Astrocyte of the cerebellum (primary cell): ENCODE results near the gene NOVA2.

Source experiments
- DNase-seq: peaks from one replicate; pipeline ENCODE4 v3.0.0-alpha.2; 2011; ENCODE audit warnings: low read depth
- H3K4me3 ChIP-seq: 2 replicates; pipeline ENCODE4 v1.5.1; 2011; ENCODE audit warnings: mild to moderate bottlenecking, low read depth, low read length, moderate library complexity
- in situ Hi-C: cut with HindIII; loops from 2 replicates; pipeline ENCODE4 v1.10.0; 2017; ENCODE audit warnings: low sequenced_read_pairs
- TF ChIP-seq, protein P1 (sequence below): IDR thresholded peaks from 2 replicates; pipeline ENCODE4 v1.5.1; 2012; ENCODE audit warnings: low read length, low read depth, moderate library complexity, mild to moderate bottlenecking; ENCODE audit errors: missing control alignments

Gene NOVA2, protein sequence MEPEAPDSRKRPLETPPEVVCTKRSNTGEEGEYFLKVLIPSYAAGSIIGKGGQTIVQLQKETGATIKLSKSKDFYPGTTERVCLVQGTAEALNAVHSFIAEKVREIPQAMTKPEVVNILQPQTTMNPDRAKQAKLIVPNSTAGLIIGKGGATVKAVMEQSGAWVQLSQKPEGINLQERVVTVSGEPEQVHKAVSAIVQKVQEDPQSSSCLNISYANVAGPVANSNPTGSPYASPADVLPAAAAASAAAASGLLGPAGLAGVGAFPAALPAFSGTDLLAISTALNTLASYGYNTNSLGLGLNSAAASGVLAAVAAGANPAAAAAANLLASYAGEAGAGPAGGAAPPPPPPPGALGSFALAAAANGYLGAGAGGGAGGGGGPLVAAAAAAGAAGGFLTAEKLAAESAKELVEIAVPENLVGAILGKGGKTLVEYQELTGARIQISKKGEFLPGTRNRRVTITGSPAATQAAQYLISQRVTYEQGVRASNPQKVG

DNA sequence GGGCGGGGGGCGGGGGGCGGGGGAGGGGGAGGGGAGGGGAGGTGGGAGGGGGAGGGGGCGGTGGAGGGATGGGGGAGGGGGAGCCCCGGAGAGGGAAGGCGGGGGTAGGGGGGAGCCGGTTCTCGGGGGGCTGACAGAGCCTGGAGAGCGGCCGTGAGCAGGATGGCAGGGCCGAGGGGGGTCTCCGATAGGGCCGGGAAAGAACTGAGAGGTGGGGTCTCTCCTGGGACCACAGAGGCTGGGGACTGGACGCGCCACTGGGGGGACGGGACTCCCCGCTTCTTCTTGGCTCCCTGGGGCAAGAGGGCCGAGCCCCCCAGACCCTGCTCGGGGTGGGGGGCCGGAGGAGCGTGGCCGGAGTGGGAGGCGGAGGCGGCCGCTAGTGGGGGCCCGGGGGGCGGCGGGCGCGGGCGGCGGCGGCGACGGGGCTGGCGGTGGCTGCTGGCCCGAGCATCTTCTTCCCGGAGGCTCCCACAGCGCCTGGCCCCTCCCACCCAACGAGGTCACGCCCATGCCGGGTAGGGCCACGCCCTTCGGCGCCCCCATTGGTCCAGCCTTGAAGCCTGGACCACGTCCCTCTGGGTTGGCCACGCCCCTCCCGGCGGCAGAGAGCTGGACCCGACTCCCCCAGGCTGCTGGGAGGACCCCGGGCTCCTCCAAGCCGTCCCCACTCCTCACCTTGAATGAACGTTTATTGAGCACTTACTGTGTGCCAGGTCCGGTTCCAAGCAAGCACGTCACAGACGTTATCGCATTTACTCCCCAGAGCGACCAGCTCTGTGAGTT lies at the start of gene NOVA2:
Gene NOVA2 (minus strand): TSS at position 313 of the 786 bp plus-strand sequence. CDS start 514 bp downstream, outside the sequence.
- H3K4me3 ChIP-seq, result peak within 1 kb of the TSS; percentile 38
- in situ Hi-C loops, result no loop called here
- peak; percentile 12 for DNase-seq

DNA sequence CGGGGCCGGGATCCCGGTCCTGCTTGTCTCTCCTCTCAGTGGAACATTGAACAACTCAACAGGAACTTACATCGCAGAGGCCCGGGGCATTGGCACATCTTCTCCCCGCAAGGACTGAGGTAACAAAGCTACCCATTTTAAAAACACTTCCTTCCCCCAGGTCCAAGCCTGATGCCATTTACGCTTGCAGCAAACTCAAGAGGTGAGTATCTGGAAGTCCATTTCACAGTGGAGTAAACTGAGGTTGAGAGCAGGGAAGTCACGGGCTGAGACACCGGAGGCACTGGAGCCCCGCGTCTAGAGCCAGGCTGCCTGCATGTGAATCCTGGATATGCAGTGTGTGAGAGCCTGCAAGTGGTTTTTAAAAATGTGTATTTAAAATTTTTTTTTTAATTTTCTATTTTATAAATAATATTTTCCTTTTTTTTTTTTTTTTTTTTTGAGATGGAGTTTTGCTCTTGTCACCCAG lies 49.7 kb upstream of the NOVA2 start:
- in situ Hi-C loops, result no loop called here
- H3K4me3 ChIP-seq, result no peak overlapping the region

More for the DNA sequence above, at the start of gene NOVA2:
- TF ChIP-seq, protein P1, sequence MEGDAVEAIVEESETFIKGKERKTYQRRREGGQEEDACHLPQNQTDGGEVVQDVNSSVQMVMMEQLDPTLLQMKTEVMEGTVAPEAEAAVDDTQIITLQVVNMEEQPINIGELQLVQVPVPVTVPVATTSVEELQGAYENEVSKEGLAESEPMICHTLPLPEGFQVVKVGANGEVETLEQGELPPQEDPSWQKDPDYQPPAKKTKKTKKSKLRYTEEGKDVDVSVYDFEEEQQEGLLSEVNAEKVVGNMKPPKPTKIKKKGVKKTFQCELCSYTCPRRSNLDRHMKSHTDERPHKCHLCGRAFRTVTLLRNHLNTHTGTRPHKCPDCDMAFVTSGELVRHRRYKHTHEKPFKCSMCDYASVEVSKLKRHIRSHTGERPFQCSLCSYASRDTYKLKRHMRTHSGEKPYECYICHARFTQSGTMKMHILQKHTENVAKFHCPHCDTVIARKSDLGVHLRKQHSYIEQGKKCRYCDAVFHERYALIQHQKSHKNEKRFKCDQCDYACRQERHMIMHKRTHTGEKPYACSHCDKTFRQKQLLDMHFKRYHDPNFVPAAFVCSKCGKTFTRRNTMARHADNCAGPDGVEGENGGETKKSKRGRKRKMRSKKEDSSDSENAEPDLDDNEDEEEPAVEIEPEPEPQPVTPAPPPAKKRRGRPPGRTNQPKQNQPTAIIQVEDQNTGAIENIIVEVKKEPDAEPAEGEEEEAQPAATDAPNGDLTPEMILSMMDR, result no peak

DNA sequence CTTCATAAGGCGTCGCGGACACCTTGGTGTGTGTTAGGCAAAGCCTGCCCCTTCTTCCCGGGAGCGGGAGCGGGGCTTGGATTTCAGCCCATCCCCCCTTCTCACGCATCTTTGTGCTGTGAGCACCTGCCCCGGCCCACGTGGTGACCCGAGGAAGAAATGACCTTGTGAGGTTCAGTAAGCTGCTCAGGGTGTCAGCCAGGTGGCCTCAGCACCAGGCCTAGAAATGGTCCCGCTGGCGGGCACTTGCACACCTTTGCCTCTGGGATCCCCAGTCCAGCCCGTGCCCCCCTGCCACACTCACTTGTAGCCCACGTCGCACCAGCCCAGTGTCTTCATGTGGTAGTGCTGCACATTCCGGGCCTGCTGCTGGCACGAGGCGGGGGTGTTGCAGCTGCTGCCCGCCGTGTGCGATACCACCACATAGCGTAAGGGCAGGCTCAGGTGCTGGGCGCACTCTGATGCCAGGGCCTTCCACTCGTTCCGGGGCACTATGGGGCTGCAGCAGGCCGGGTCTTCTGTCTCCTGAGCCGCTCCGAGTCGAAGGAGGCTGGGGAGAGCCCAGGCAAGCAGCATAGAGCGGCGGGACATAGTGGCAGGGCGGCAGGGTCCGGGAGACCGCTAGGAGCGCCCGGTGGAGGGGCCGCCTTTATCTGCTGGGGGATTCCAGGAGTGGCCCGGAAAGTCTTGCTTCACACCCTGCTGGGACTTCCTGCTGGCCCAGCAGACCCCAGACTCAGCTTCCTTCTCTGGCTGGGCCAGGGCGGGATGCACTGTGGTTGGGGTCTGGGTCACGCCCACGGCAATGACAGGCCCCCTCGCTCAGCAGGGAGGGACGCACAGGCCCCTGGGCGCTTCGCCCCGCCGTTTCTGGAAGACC lies 49.0 kb upstream of the NOVA2 start, which contains the start of gene PGLYRP1:
Gene PGLYRP1 (minus strand): TSS at position 623 of the 880 bp plus-strand sequence. CDS start 32 bp downstream, at position 591.
- no peak for DNase-seq
- in situ Hi-C loops, result no loop called here
- TF ChIP-seq, protein P1, result no peak
- no peak within 1 kb of the TSS for H3K4me3 ChIP-seq

More for the DNA sequence above, 49.7 kb upstream of the NOVA2 start:
- no peak for DNase-seq
- TF ChIP-seq, protein P1, result no peak

DNA sequence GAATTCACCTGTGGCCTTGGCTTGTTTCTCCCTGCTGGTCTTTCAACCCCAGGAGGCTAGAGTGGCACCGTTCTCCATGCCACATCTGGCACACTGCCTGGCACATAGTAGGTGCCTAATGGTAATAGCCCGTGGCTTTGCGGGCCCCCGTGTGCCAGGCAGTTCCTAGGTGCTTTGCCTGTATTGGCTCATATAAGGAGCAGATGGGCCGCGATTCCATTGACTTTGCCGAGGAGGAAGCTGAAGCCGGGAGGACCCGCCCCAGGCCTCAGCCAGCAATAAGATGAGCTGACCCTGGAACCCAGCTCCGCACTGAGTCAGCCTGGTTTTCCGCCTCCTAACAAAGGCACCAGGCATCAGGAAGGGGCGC lies 48.4 kb upstream of the NOVA2 start:
- in situ Hi-C loops, result no loop called here
- H3K4me3 ChIP-seq, result no peak overlapping the region
- TF ChIP-seq, protein P1, result no peak
- no peak for DNase-seq

DNA sequence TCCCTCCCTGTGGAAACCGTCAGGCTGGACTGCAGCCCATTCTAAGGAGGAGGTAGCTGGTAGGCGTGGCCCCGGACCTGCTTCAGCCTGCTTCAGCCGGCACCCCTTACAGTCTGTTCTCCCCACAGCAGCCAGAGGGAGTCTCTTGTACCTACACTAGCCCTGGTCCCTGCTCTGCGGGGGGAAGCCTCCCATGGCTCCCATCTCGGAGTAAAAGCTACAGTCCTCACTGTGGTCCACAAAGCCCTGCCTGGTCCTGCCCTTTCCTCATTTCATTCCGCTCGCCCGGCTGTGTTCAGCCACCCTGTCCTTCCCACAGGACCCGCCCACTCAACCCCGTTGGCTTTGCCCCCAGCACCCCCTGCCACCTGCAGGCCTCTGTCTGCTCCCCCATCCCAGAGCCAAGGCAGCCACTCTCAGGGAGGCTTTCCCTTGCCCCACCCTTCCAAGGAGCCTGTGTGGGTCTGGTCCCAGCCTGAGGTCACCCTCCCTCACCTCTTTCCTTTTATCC lies 47.9 kb upstream of the NOVA2 start:
- DNase-seq, result no peak
- H3K4me3 ChIP-seq, result no peak overlapping the region
- in situ Hi-C loops, result no loop called here
- TF ChIP-seq, protein P1, result no peak

DNA sequence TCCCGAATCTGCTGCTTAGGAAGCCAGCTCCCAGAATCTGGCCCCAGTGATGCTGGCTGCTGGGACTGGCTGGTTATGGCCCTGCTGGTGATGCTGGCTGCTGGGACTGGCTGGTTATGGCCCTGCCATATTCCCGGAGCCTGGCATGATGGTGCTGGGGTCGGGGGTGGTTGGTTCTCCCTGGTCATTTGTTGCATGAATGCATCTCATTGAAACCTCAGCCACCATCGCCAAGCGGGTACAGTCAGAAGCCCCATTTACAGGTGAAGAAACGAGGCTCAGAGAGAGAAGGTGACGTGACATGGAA lies 47.1 kb upstream of the NOVA2 start:
- TF ChIP-seq, protein P1, result no peak
- no peak overlapping the region for H3K4me3 ChIP-seq
- in situ Hi-C loops, result no loop called here
- DNase-seq, result no peak
